MM.1S (cell line): ENCODE measurements around the gene GPS1.

Experiments
- DNase-seq: peaks from one replicate; pipeline ENCODE4 v3.0.0-alpha.2; 2015
- H2AFZ ChIP-seq: fragments of 300-600 bp; sonication (generic); 2 replicates; pipeline ENCODE4 v1.6.0; 2016; ENCODE audit warnings: antibody characterized with exemption, low read length
- H3F3A ChIP-seq: fragments of 300-600 bp; sonication (generic); 2 replicates; pipeline ENCODE4 v1.6.1; 2016; ENCODE audit warnings: mild to moderate bottlenecking, antibody characterized with exemption, low read length, moderate library complexity, mixed read lengths; ENCODE audit not compliant: insufficient read depth
- H3K27ac ChIP-seq: fragments of 300-600 bp; sonication (generic); 2 replicates; pipeline ENCODE4 v1.5.1; 2016; ENCODE audit warnings: mild to moderate bottlenecking, low read length
- H3K27me3 ChIP-seq: fragments of 300-600 bp; sonication (generic); replicated peaks from 2 replicates; pipeline ENCODE4 v1.6.0; 2016; ENCODE audit warnings: low read length; ENCODE audit not compliant: insufficient read depth
- H3K36me3 ChIP-seq: fragments of 300-600 bp; sonication (generic); replicated peaks from 2 replicates; pipeline ENCODE4 v1.6.1; 2016; ENCODE audit warnings: mild to moderate bottlenecking, low read length, mixed read lengths; ENCODE audit not compliant: insufficient read depth
- H3K4me1 ChIP-seq: fragments of 300-600 bp; sonication (generic); 2 replicates; pipeline ENCODE4 v1.6.1; 2016; ENCODE audit warnings: low read length, mixed read lengths
- H3K4me2 ChIP-seq: fragments of 300-600 bp; sonication (generic); 2 replicates; pipeline ENCODE4 v1.6.0; 2016; ENCODE audit warnings: low read depth, low read length
- H3K4me3 ChIP-seq: fragments of 300-600 bp; sonication (generic); 2 replicates; pipeline ENCODE4 v1.5.1; 2016; ENCODE audit warnings: low read length, mixed read lengths
- H3K79me2 ChIP-seq: fragments of 300-600 bp; sonication (generic); 2 replicates; pipeline ENCODE4 v1.6.1; 2016; ENCODE audit warnings: mixed run types, low read length, mixed read lengths
- H3K9ac ChIP-seq: fragments of 300-600 bp; sonication (generic); 2 replicates; pipeline ENCODE4 v1.6.1; 2016; ENCODE audit warnings: low read length, mixed read lengths
- H3K9me2 ChIP-seq: fragments of 300-600 bp; sonication (generic); replicated peaks from 2 replicates; pipeline ENCODE4 v1.6.1; 2016; ENCODE audit warnings: mild to moderate bottlenecking, low read length, mixed read lengths; ENCODE audit not compliant: insufficient read depth
- H3K9me3 ChIP-seq: fragments of 300-600 bp; sonication (generic); replicated peaks from 2 replicates; pipeline ENCODE4 v1.6.1; 2016; ENCODE audit warnings: mild to moderate bottlenecking, low read length, mixed read lengths; ENCODE audit not compliant: insufficient read depth
- H4K20me1 ChIP-seq: fragments of 300-600 bp; sonication (generic); 2 replicates; pipeline ENCODE4 v1.6.1; 2016; ENCODE audit warnings: mild to moderate bottlenecking, low read length, moderate library complexity, mixed read lengths; ENCODE audit not compliant: insufficient read depth
- CTCF ChIP-seq: fragments of 300-600 bp; sonication (generic); IDR thresholded peaks from 2 replicates; pipeline ENCODE4 v1.5.1; 2016; ENCODE audit warnings: antibody characterized with exemption, low read length, mixed read lengths
- EZH2 ChIP-seq: fragments of 300-600 bp; sonication (generic); optimal IDR thresholded peaks from 2 replicates; pipeline ENCODE3; 2017; ENCODE audit warnings: low read depth, mild to moderate bottlenecking, antibody characterized with exemption, low read length, mixed read lengths
- EZH2phosphoT487 ChIP-seq: fragments of 300-600 bp; sonication (generic); IDR thresholded peaks from 2 replicates; pipeline ENCODE4 v1.6.1; 2018; ENCODE audit warnings: antibody characterized with exemption, low read length

The GPS1 gene

GRCh38 chr17:82018989-82019689 is 32.6 kb upstream of the GPS1 start:
- Histone ChIP-seq H3K79me2 (peaks cover 33% of the 10 kb centered on the region), H3K36me3 (no peaks in the 10 kb centered on the region), H2AFZ (no peak overlapping the region), H3F3A (peaks cover 13% of the 10 kb centered on the region), H3K9ac (no peak overlapping the region), H3K4me1 (peaks cover 6% of the 10 kb centered on the region), H3K4me2 (no peak overlapping the region), H3K4me3 (no peak overlapping the region), H4K20me1 (no peaks in the 10 kb centered on the region), H3K27ac (no peak overlapping the region), H3K27me3 (no peaks in the 10 kb centered on the region), H3K9me2 (no peaks in the 10 kb centered on the region), H3K9me3 (no peaks in the 10 kb centered on the region)
- DNase-seq = no peak
- TF ChIP-seq EZH2 (no peak), CTCF (no peak), EZH2phosphoT487 (no peak)

GRCh38 chr17:82019690-82020571 is 31.8 kb upstream of the GPS1 start:
- Histone ChIP-seq H3K9me3 (no peaks in the 10 kb centered on the region), H3K4me2 (no peak overlapping the region), H3K36me3 (no peaks in the 10 kb centered on the region), H3K79me2 (peaks cover 39% of the 10 kb centered on the region), H2AFZ (no peak overlapping the region), H3K9me2 (no peaks in the 10 kb centered on the region), H3K4me3 (no peak overlapping the region), H3K9ac (no peak overlapping the region), H3F3A (peaks cover 13% of the 10 kb centered on the region), H4K20me1 (no peaks in the 10 kb centered on the region), H3K27me3 (no peaks in the 10 kb centered on the region), H3K4me1 (peaks cover 9% of the 10 kb centered on the region), H3K27ac (no peak overlapping the region)
- no peak for TF ChIP-seq EZH2phosphoT487
- TF ChIP-seq EZH2 = no peak
- TF ChIP-seq CTCF = peak; percentile 77
- peak; percentile 46 for DNase-seq

- H2AFZ ChIP-seq = no peak overlapping the region
- no peak overlapping the region for H3K9ac ChIP-seq
- peaks cover 39% of the 10 kb centered on the region for H3K79me2 ChIP-seq
- no peaks in the 10 kb centered on the region for H3K27me3 ChIP-seq
- no peaks in the 10 kb centered on the region for H3K36me3 ChIP-seq
- H3F3A ChIP-seq = peaks cover 13% of the 10 kb centered on the region
- no peak overlapping the region for H3K4me3 ChIP-seq
- no peak overlapping the region for H3K27ac ChIP-seq
- peaks cover 9% of the 10 kb centered on the region for H3K4me1 ChIP-seq
- H3K9me3 ChIP-seq = no peaks in the 10 kb centered on the region
- DNase-seq = no peak
- no peak overlapping the region; the same call in 1 of the 2 replicates for H3K4me2 ChIP-seq
- H3K9me2 ChIP-seq = no peaks in the 10 kb centered on the region
- no peaks in the 10 kb centered on the region for H4K20me1 ChIP-seq
- TF ChIP-seq EZH2 = no peak
- no peak for TF ChIP-seq CTCF
- no peak for TF ChIP-seq EZH2phosphoT487
These were observed 31.1 kb upstream of the GPS1 start for GRCh38 chr17:82020572-82021106.
